ENCODE results near the gene GRAP2.

GRAP2 gene

DNA sequence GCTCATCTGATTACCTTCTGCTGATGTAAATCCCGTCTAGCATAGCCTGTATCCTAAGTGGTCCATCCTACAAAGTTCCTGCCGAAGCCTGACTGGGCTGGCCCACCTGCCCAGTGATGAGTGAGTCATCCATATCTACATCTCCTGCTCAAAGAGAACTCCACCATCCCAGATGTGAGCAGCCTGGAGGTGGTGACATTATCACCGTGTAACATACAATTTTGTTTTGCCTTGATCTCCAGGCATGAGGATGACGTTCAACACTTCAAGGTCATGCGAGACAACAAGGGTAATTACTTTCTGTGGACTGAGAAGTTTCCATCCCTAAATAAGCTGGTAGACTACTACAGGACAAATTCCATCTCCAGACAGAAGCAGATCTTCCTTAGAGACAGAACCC lies 64.9 kb downstream of the GRAP2 start:
- FAIRE-seq = no peak
- DNase-seq (ENCODE audit: low spot score) = no peak

DNA sequence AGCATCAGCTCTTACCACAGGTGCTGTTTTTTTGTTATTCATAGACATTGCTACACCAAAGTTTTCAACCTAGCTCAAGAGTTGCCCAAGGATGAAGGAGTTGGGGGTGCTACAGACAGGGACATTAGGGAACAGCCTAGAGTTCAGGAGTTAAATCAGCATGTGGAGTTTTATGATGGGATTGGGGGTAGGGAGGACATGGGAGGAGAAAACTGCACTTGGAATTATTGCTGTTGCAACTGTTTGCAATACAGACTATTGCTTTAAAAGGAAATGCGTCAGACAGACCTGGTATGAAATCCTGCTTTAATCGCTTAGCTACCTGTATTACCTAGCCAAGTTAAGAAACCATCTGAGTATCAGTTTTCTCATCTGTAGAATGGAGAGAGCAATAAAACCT lies 65.6 kb downstream of the GRAP2 start:
- no peak for DNase-seq (ENCODE audit: low spot score)
- FAIRE-seq = no peak

- DNase-seq (ENCODE audit: low spot score) = peak; percentile 38
- FAIRE-seq = peak; percentile 76
These were observed 66.4 kb downstream of the GRAP2 start for GRCh38 chr22:39967103-39967829.

DNA sequence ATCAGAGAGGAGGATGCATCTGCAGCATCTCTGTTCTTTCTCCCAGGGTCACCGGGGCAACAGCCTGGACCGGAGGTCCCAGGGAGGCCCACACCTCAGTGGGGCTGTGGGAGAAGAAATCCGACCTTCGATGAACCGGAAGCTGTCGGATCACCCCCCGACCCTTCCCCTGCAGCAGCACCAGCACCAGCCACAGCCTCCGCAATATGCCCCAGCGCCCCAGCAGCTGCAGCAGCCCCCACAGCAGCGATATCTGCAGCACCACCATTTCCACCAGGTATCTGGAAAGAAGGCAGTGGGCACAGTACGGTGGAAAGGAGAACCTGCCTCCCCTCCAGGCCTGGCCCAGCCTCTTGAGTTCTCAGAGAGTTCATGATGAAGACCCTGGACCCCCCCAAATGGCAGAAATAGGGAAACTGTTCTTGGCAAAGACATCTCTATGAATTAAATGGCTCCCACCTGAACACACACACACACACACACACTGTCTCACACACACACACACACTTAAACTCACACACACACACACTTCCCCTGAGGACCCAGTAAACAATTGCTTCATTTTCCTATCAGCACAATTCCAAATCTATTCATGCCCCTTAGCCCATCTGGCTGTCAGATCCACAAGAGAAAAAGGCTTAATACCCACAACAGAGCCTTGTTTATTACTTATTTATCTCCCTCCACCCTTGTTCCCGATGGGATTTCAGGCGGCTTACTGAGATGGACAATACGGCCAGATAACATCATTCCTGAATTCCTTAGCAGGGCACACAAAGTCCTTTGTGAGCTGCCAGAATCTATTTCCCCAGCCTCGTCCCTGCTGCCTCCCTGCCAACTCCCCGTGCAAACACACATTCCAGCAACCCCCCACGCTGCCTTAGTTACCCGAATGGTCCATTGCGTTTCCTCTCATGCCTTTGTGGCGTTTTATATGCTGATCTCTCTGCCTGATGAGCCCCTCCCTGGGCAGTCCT lies 67.4 kb downstream of the GRAP2 start:
- DNase-seq (ENCODE audit: low spot score) (no peak), FAIRE-seq (no peak)

GRCh38 chr22:39970742-39971141 lies 69.9 kb downstream of the GRAP2 start:
- FAIRE-seq = no peak

GRCh38 chr22:39972641-39973040 lies 71.8 kb downstream of the GRAP2 start:
- FAIRE-seq = no peak
- no peak for DNase-seq (ENCODE audit: low spot score)

More at GRCh38 chr22:39970742-39971141, 69.9 kb downstream of the GRAP2 start:
- DNase-seq (ENCODE audit: low spot score) = no peak

GRCh38 chr22:39973656-39974055 lies 72.8 kb downstream of the GRAP2 start:
- no peak for FAIRE-seq
- no peak for DNase-seq (ENCODE audit: low spot score)

GRCh38 chr22:39974065-39974464 lies 73.2 kb downstream of the GRAP2 start:
- no peak for FAIRE-seq
- DNase-seq (ENCODE audit: low spot score) = no peak

- no peak for DNase-seq (ENCODE audit: low spot score)
- no peak for FAIRE-seq
These were observed 78.2 kb downstream of the GRAP2 start for GRCh38 chr22:39979048-39979447.

- FAIRE-seq (no peak), DNase-seq (ENCODE audit: low spot score) (no peak)
These were observed 78.6 kb downstream of the GRAP2 start for GRCh38 chr22:39979458-39979857.

GRCh38 chr22:39980596-39980995 lies 79.7 kb downstream of the GRAP2 start:
- DNase-seq (ENCODE audit: low spot score) (no peak), FAIRE-seq (no peak)

GRCh38 chr22:39983346-39983745 lies 82.5 kb downstream of the GRAP2 start:
- no peak for FAIRE-seq
- no peak for DNase-seq (ENCODE audit: low spot score)

DNA sequence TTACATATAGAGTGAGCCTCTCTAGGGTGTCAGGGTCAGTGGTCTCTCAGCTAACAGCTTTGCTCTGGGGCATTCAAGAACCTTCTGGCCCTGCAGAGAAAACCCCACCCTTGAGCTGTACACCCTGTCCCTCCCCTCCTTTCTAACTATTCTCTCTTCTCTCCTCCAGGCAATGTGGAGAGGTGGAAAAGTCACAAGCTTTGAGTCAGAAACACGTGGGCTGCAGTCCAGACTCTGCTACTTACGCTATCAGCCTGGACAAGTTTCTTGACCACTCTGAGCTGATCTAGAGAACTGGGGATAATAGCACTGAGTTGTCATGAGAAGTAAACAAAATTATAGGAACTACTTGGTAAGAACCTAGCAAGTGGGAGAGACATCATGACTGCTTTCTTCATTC lies 83.1 kb downstream of the GRAP2 start:
- no peak for FAIRE-seq
- DNase-seq (ENCODE audit: low spot score) = no peak

DNA sequence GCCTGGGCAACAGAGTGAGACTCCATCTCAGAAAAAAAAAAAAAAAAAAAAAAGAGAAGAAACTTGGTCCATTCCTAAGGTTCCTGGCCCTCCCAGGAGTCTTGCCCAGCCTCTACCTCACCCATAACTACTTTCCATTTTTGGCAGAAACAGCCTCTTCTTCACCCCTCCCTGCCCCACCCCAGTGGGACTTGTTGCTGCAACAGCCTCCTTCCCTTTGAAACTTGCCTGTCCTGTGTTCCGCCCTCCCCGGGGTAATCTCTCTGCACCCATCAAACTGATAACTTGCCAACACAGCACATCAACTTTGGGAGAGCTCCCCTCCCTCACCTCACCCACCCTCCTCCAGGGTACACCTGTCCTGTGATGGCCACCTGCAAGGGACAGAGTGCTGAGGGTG lies 83.9 kb downstream of the GRAP2 start:
- FAIRE-seq (no peak), DNase-seq (ENCODE audit: low spot score) (no peak)

DNA sequence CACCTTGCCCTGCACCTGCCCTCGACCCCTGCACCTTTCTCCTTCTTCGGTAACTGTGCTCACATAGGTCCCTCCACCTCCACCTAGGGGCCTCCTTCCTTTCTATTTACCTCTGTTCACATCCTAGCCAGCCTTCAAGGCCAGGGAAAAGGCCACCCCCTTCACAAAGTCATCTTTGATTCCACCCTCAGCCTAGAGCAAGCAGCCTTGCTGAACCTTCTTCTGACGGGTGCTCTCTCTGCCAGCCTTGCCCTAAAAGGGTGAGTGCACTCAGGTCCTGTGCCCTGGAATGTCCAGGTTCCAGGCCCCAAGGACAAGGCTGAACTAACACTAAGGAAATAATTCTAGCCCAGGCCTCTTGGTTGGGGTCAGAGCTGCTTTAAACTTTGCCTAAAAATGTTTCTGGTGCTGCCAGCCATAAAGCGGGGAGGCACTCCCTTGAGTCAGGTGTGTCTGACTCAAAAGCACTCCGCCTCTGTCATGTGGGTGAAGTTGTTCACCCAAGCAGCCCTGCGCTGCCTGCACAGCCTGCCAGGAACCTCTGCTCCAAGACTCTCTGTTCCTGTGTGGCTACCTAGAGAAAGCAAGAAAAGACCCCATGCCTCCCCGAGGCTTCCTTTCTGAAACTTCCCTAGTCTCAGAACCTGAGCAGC lies 84.6 kb downstream of the GRAP2 start:
- DNase-seq (ENCODE audit: low spot score) (no peak), FAIRE-seq (no peak)

GRCh38 chr22:39988386-39989114 lies 87.7 kb downstream of the GRAP2 start:
- FAIRE-seq = no peak

DNA sequence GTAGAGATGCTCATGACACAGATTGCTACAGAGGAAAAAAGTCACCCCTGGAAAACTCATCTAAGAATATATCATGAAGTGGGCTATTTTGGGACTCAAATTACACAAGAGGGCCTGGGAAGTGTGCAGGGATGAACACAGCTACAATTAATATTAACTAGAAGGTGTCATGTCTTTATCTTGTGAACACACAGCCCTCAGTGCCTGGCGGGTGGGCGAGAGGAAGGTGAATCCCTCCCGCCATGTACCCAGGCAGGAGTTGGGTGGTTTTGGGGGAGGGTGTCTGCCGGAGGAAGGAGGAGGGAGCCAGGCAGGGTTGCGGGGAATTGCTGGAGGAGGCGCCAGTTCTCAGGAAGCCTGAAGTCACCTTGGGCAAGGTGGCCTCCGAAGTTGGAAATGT lies 88.7 kb downstream of the GRAP2 start:
- DNase-seq (ENCODE audit: low spot score) (no peak), FAIRE-seq (no peak)

More at GRCh38 chr22:39988386-39989114, 87.7 kb downstream of the GRAP2 start:
- no peak for DNase-seq (ENCODE audit: low spot score)

GRCh38 chr22:39990686-39991085 lies 89.8 kb downstream of the GRAP2 start:
- FAIRE-seq = no peak
- no peak for DNase-seq (ENCODE audit: low spot score)

GRCh38 chr22:39991159-39991860 lies 90.4 kb downstream of the GRAP2 start:
- FAIRE-seq (no peak), DNase-seq (ENCODE audit: low spot score) (no peak)

DNA sequence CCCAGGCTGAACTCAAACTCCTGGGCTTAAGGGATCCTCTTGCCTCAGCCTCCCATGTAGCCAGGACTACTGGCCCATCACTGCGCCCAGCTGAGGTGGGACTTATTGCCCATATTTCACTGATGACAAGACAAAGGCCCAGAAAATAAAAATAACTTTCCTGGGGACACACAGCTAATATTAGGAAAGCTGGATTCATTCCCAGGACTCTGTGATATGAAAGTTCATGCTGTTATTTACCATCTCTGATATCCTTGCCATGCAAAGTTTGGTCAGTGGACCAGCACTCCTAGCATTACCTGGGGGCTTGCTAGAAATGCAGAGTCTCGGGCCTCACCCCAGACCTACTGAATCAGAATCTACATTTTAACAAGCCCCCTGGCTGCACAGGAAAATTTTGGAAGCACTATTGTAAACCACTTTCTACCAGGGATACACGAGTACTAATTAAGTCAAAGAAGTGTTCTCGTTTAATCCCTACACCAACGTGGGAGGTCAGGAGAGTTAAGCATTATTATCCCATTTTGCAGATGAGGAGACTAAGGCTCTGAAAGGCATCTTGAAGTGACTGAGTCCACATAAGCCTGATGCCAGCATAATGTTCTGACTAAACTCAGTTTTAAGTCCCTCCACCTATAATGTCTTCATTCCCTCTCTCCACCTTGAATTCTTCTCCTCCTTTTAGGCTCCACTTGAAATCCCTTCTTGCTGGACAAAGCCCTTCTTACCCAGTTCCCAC lies 91.4 kb downstream of the GRAP2 start:
- FAIRE-seq = no peak
- no peak for DNase-seq (ENCODE audit: low spot score)
